ENCODE results near the gene WWOX.

Gene WWOX

DNA sequence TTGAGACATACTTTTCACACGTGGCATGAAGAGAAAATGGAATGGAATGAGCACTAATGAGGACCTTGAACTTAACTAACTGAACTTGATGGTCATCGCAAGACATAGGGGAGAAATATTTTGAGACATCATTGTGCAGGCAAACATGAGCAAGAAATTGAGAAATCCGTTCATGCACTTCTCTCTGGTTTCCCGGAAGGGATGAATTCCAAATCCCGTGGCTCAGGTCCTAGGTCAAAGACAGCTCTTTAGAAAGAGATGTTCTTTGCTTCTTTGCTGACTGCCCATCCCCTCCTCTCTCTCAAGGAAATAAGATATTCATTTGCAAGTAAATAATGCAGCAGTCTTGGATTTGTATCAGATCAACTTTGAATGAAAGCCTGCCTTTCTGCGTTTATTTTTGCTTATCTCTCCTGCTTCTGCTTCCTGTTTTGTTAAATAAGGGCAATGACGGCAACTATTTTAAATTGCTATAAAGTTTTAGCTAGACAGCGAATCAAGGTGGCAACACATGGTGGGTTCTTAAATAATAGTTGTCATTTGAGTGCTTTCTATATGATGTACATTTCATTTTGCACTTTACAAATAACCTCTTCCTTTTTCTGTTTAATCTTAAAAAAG, 843.3 kb downstream of the WWOX start:
- no peak overlapping the region for H3K4me3 ChIP-seq (ENCODE audit: insufficient read length, low read depth)
- H3K27me3 ChIP-seq (ENCODE audit: insufficient read depth, insufficient read length): no peaks in the 10 kb centered on the region
- H3K9me3 ChIP-seq (ENCODE audit: insufficient read depth, low read length): no peaks in the 10 kb centered on the region
- DNase-seq (ENCODE audit: low read depth, low spot score): no peak
- no peaks in the 10 kb centered on the region for H3K4me1 ChIP-seq (ENCODE audit: insufficient read depth, insufficient read length)
- no peak overlapping the region for H3K9ac ChIP-seq (ENCODE audit: insufficient read length, low read depth)
- TF ChIP-seq YY1 (IDR thresholded peaks at IDR 0.05; ENCODE audit: insufficient read depth, insufficient read length) (no peak), ZNF274 (IDR thresholded peaks at IDR 0.05; ENCODE audit: low read depth, low read length) (no peak), SUZ12 (IDR thresholded peaks at IDR 0.05; ENCODE audit: extremely low read depth, insufficient read depth, insufficient read length) (no peak)
- no peaks in the 10 kb centered on the region for H3K36me3 ChIP-seq (ENCODE audit: insufficient read depth, insufficient read length, low read length)

DNA sequence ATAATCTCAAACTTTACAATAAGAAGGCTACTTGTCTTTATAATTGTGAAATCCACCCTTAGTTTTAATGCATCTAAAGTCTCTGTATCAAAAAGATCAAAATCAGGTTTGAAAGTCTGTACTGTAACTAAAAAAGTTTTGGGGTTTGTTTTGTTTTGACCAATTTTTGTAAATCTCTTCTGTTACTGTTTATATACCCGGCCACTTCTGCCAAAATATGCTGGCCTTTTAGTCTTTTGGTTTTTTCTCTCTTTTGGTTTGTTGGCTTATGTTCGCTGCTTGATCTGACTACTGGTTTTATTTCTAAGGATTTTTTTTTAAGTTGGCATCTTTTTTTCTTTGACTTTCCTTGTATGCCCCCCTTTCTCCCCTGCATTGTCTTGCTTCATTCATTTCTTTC, 845.9 kb downstream of the WWOX start:
- no peaks in the 10 kb centered on the region for H3K4me1 ChIP-seq (ENCODE audit: insufficient read depth, insufficient read length)
- H3K9ac ChIP-seq (ENCODE audit: insufficient read length, low read depth): no peak overlapping the region
- DNase-seq (ENCODE audit: low read depth, low spot score): no peak
- TF ChIP-seq ZNF274 (IDR thresholded peaks at IDR 0.05; ENCODE audit: low read depth, low read length) (no peak), SUZ12 (IDR thresholded peaks at IDR 0.05; ENCODE audit: extremely low read depth, insufficient read depth, insufficient read length) (no peak), YY1 (IDR thresholded peaks at IDR 0.05; ENCODE audit: insufficient read depth, insufficient read length) (no peak)
- H3K9me3 ChIP-seq (ENCODE audit: insufficient read depth, low read length): no peaks in the 10 kb centered on the region
- no peaks in the 10 kb centered on the region for H3K36me3 ChIP-seq (ENCODE audit: insufficient read depth, insufficient read length, low read length)
- no peak overlapping the region for H3K4me3 ChIP-seq (ENCODE audit: insufficient read length, low read depth)
- H3K27me3 ChIP-seq (ENCODE audit: insufficient read depth, insufficient read length): no peaks in the 10 kb centered on the region

DNA sequence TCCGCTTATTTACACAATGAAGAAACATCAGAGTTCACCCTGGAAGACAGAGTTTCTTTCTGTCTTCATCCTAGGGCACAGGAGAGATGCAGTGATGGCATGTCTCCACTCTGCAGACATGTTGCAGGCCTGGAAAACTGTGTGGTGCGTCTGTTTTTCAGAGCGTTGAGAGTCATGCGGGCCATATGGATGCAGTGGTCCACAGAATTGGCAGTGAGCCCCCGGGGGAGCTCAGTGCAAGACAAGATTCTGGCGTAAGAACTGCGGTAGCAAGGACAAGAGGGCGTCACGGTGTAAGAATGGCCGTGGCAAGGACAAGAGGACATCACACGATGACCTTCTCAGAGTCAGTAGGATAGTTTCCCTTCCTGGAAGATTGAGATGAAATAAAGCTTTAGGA, 847.1 kb downstream of the WWOX start:
- Histone ChIP-seq H3K9ac (ENCODE audit: insufficient read length, low read depth) (no peak overlapping the region), H3K9me3 (ENCODE audit: insufficient read depth, low read length) (no peaks in the 10 kb centered on the region), H3K27me3 (ENCODE audit: insufficient read depth, insufficient read length) (no peaks in the 10 kb centered on the region), H3K36me3 (ENCODE audit: insufficient read depth, insufficient read length, low read length) (no peaks in the 10 kb centered on the region), H3K4me1 (ENCODE audit: insufficient read depth, insufficient read length) (no peaks in the 10 kb centered on the region), H3K4me3 (ENCODE audit: insufficient read length, low read depth) (no peak overlapping the region)
- no peak for DNase-seq (ENCODE audit: low read depth, low spot score)
- TF ChIP-seq SUZ12 (IDR thresholded peaks at IDR 0.05; ENCODE audit: extremely low read depth, insufficient read depth, insufficient read length) (no peak), YY1 (IDR thresholded peaks at IDR 0.05; ENCODE audit: insufficient read depth, insufficient read length) (no peak), ZNF274 (IDR thresholded peaks at IDR 0.05; ENCODE audit: low read depth, low read length) (no peak)

DNA sequence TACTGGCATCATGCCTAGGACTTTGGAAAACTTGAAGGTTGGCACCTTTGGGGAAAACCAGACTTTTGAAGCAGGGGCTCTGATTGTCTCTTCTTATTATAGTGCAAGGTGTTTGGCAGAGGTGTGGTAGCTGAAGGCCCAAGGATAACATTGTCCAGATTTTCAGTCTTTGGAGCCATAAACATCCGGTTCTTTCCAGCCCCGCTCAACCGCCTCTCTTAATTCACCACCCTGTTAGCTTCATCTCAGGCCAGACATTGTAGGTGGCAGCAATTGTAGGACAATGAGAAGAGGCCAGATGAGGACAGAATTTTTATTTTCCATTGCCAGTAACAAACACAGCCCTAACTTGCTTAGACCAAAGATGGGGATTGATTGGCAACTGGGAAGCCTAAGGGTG, 851.3 kb downstream of the WWOX start:
- DNase-seq (ENCODE audit: low read depth, low spot score): no peak
- Histone ChIP-seq H3K27me3 (ENCODE audit: insufficient read depth, insufficient read length) (no peaks in the 10 kb centered on the region), H3K36me3 (ENCODE audit: insufficient read depth, insufficient read length, low read length) (no peaks in the 10 kb centered on the region), H3K9me3 (ENCODE audit: insufficient read depth, low read length) (no peaks in the 10 kb centered on the region), H3K4me1 (ENCODE audit: insufficient read depth, insufficient read length) (no peaks in the 10 kb centered on the region), H3K4me3 (ENCODE audit: insufficient read length, low read depth) (no peak overlapping the region), H3K9ac (ENCODE audit: insufficient read length, low read depth) (no peak overlapping the region)
- TF ChIP-seq SUZ12 (IDR thresholded peaks at IDR 0.05; ENCODE audit: extremely low read depth, insufficient read depth, insufficient read length) (no peak), YY1 (IDR thresholded peaks at IDR 0.05; ENCODE audit: insufficient read depth, insufficient read length) (no peak), ZNF274 (IDR thresholded peaks at IDR 0.05; ENCODE audit: low read depth, low read length) (no peak)

GRCh38 chr16:78952630-78953029, 853.2 kb downstream of the WWOX start:
- no peak overlapping the region for H3K9ac ChIP-seq (ENCODE audit: insufficient read length, low read depth)
- TF ChIP-seq SUZ12 (IDR thresholded peaks at IDR 0.05; ENCODE audit: extremely low read depth, insufficient read depth, insufficient read length): no peak
- no peak for TF ChIP-seq YY1 (IDR thresholded peaks at IDR 0.05; ENCODE audit: insufficient read depth, insufficient read length)
- TF ChIP-seq ZNF274 (IDR thresholded peaks at IDR 0.05; ENCODE audit: low read depth, low read length): no peak
- H3K4me3 ChIP-seq (ENCODE audit: insufficient read length, low read depth): no peak overlapping the region
- H3K27me3 ChIP-seq (ENCODE audit: insufficient read depth, insufficient read length): no peaks in the 10 kb centered on the region
- no peaks in the 10 kb centered on the region for H3K36me3 ChIP-seq (ENCODE audit: insufficient read depth, insufficient read length, low read length)
- DNase-seq (ENCODE audit: low read depth, low spot score): no peak
- H3K4me1 ChIP-seq (ENCODE audit: insufficient read depth, insufficient read length): peaks cover under 1% of the 10 kb centered on the region
- no peaks in the 10 kb centered on the region for H3K9me3 ChIP-seq (ENCODE audit: insufficient read depth, low read length)

DNA sequence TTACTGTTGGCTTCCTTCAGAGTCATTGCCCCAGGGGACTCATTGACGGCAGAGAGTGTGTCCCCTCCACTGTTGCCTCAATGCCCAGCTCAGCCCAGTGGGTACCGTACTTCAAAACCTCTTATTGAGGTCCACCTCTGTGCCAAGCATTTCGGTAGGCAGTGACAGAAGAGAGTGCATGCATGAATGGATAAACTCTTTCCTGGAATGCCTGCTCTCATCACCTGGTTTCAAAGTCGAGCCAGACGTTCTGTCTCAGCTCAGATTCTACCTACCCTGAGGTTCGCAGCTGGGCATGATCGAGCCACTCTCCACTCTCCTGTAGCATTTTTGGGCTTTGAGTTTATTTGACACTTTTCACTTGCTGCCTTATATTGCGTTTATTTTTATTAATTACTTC, 854.1 kb downstream of the WWOX start:
- no peaks in the 10 kb centered on the region for H3K27me3 ChIP-seq (ENCODE audit: insufficient read depth, insufficient read length)
- H3K36me3 ChIP-seq (ENCODE audit: insufficient read depth, insufficient read length, low read length): no peaks in the 10 kb centered on the region
- no peak for DNase-seq (ENCODE audit: low read depth, low spot score)
- H3K4me1 ChIP-seq (ENCODE audit: insufficient read depth, insufficient read length): peaks cover 2% of the 10 kb centered on the region
- H3K9me3 ChIP-seq (ENCODE audit: insufficient read depth, low read length): no peaks in the 10 kb centered on the region
- no peak for TF ChIP-seq SUZ12 (IDR thresholded peaks at IDR 0.05; ENCODE audit: extremely low read depth, insufficient read depth, insufficient read length)
- no peak for TF ChIP-seq ZNF274 (IDR thresholded peaks at IDR 0.05; ENCODE audit: low read depth, low read length)
- no peak for TF ChIP-seq YY1 (IDR thresholded peaks at IDR 0.05; ENCODE audit: insufficient read depth, insufficient read length)
- no peak overlapping the region for H3K9ac ChIP-seq (ENCODE audit: insufficient read length, low read depth)
- no peak overlapping the region for H3K4me3 ChIP-seq (ENCODE audit: insufficient read length, low read depth)

DNA sequence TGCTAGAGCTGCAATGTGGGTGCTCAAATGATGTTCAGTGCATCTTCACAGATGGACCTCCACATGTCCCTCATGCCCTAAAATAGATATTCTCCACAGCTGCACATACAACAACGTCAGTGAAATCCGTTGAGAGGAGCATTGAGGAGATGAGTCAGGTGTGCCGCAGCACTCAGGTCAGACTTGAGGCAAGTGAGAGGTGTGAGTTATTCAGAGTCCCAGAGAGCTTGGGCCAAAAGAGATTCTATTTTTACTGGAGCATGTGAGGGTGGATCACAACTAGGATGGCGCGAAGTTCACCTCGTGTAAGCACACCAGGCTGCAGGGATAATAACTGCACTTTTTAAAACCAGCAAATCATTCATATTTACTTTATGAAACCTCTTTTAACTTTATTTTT, 855.8 kb downstream of the WWOX start:
- Histone ChIP-seq H3K9ac (ENCODE audit: insufficient read length, low read depth) (no peak overlapping the region), H3K4me1 (ENCODE audit: insufficient read depth, insufficient read length) (peaks cover 2% of the 10 kb centered on the region), H3K9me3 (ENCODE audit: insufficient read depth, low read length) (no peaks in the 10 kb centered on the region), H3K36me3 (ENCODE audit: insufficient read depth, insufficient read length, low read length) (no peaks in the 10 kb centered on the region), H3K27me3 (ENCODE audit: insufficient read depth, insufficient read length) (no peaks in the 10 kb centered on the region), H3K4me3 (ENCODE audit: insufficient read length, low read depth) (no peak overlapping the region)
- DNase-seq (ENCODE audit: low read depth, low spot score): no peak
- TF ChIP-seq ZNF274 (IDR thresholded peaks at IDR 0.05; ENCODE audit: low read depth, low read length) (no peak), SUZ12 (IDR thresholded peaks at IDR 0.05; ENCODE audit: extremely low read depth, insufficient read depth, insufficient read length) (no peak), YY1 (IDR thresholded peaks at IDR 0.05; ENCODE audit: insufficient read depth, insufficient read length) (no peak)

Data from NT2/D1 (cell line).